Skin of body (tissue), 2 donors: Measurements from ENCODE around the gene BHLHA15. TPM values are rescaled to one million over a fixed set of nuclear protein-coding genes. Genes with fewer than 3 reads are reported as not detected.
"Not testable (repeated sequence)": the region's sequence is repeated elsewhere in the genome, so short reads cannot be mapped to it uniquely, and the experiment has no call there.

Experiments used
- DNase-seq: peaks from one replicate; lab custom pipeline; 2025; lab: John Stamatoyannopoulos, UW
- total RNA-seq: library from RNA; depleted of rRNA; stranded (reverse); fragments of >200 nt; gene quantifications from one replicate; pipeline ENCODE4 v1.2.3, GENCODE V29; 2014

Gene BHLHA15
- total RNA-seq, 1 donor from 2014 or later = 0.49 TPM

- DNase-seq = no peak
These were observed 1.9 kb upstream of the BHLHA15 start for GRCh38 chr7:98209166-98209920.

DNA sequence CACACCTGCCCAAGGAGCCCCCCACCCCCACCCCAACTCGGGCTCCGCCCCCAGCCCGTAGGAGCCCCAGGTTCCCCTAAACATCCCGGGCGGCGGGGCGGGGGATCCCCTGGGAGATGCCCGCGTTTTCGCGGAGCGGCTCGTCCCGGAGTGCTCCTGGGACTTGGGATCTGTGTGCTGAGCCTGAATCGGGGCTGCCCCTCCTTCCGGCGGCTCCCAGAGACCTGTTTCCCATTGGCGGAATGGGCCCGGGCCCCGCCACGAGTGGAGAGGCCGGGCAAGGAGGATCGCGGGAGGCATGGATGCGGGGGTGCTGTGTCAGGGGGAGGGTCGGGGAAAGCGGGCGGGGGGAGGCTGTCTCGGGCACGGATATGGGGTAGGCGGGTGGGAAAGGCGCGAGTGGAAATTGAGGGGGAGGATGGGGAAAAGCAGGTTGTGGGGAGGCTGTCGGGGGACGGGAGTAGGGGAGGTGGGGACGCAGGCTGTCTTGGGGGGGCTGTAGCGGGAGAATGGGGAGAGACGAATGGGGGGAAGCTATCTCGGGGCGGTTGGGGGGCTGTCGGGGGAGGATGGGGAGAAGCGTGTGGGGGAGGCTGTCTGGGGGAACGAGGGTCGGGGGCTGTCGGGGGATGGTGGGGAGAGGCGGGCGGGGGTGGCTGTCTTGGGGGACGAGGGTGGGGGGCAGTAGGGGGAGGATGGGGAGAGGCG, 572 bp upstream of the BHLHA15 start:
- DNase-seq = no peak

- no peak for DNase-seq
These were observed 665 bp downstream of the BHLHA15 start for GRCh38 chr7:98211676-98212531.

GRCh38 chr7:98212532-98213041, 1.3 kb downstream of the BHLHA15 start:
- no peak for DNase-seq

DNA sequence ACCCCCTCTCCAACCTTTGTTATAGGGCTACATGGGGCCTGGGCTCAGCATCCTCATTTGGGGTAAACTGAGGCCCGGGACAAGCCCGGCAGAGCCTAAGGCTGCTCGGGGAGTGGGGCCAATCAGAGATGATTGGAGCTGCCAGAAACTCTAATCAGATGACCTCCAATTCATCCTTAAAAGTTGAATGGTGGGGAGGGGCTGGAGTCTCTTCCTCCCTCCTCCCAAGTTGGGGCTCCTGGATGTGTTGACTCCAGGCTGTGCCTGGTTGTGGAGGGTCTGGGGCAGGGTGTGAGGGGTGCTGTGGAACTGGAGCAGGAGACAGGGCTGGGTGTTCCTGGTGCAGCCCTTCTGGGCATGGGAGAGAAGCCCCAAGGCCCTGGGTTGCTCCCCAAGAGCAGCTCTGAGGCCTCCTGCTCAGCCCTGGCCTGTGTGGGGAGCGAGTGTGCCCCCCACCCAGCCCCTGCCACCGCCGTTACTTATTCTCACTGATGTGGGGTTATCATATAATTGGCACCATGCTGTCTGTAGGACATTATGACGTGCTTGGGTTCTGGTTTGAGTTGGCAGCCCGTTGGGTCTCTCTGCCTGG, 2.2 kb downstream of the BHLHA15 start:
- DNase-seq = no peak

- no peak for DNase-seq
These were observed 2.9 kb downstream of the BHLHA15 start for GRCh38 chr7:98213888-98214810.

GRCh38 chr7:98214811-98215321, 3.6 kb downstream of the BHLHA15 start:
- no peak for DNase-seq

DNA sequence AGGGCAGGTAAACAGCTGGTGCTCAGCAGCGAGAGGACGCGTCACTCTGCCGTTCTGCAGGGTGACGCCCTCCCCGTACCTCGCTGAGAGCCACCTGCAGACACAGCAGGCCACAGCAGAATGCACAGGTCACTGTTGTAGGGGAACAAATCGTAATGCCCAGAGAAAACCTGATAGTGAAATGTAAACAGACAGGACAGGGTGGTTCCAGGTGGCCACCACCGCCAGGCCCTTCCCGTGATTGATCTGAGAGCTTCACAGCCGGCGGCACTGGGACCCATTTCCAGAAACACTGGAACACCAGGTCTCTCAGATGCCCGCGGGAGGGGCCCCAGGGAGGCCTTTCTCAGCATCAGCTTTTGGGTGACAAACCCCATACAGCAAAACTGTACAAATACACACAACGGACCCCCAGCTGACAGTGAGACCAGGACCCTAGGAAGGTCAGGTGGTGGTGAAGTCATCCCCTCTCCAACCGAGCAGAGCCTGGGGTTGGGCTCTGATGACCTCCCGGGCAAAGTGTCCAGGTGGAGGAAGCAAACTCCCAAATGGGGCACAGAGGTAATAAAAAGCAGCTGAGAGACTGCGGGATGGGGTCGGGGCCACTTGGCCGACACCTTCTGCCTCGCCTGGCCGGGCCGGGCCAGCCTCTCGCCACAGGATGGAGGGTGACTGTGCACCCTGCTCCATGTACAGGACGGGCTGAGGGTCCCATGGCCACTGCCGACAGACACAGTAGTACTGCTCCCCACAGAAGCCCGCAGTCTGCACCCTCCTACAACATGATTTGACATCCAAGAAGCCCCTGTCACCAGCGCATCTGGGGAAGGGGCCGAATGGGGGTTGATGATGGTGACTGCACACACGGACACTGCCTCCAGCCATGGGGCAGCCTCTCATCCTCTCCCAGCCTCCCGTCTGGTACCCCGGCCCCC, 4.6 kb downstream of the BHLHA15 start:
- DNase-seq = no peak

DNA sequence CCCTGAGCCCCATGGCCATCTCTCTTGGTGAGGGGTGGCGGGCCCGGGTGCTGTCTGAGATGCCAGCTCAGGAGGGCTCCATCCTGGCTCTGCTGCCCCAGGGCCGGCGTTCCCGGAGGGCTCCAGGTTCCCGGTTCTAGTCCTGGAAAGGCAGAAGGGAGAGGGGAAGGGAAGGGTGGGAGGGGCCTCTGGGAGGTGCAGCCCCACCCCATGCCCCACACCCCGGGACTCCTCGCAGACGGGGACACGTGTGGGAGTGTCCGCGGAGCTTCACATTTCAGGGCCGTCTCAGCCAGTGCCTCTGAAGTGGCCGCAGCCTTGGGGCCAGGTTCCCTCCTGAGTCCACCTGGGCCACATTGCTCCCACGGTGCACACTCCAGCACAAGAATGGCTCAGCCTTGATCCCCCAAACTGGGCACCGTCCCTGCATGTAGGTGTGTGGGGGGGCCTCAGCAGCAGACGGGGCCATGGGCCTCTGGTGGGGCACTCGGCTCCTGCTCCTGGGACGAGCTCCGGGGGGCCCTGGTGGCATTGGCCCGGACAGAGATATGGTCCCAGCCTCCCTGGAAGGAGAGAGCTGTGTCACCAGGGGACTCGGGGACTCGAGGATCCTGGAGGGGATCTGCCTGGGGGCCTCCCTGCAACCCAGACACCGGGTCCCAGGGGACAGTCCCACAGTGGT, 5.8 kb downstream of the BHLHA15 start:
- no peak for DNase-seq

- no peak for DNase-seq
These were observed 6.7 kb downstream of the BHLHA15 start for GRCh38 chr7:98217623-98218582.

DNA sequence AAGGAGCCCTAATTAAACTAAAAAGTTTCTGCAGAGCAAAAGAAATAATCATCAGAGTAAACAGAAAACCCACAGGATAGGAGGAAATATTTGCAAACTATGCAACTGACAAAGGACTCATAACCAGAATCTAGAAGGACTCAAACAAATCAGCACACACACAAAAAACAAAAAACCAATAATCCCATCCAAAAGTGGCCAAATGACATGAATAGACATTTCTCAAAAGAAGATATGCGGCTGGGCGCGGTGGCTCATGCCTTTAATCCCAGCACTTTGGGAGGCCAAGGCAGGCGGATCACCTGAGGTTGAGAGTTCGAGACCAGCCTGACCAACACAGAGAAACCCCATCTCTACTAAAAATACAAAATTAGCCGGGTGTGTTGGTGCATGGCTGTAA, 8.1 kb downstream of the BHLHA15 start:
- not testable (repeated sequence) for DNase-seq

DNA sequence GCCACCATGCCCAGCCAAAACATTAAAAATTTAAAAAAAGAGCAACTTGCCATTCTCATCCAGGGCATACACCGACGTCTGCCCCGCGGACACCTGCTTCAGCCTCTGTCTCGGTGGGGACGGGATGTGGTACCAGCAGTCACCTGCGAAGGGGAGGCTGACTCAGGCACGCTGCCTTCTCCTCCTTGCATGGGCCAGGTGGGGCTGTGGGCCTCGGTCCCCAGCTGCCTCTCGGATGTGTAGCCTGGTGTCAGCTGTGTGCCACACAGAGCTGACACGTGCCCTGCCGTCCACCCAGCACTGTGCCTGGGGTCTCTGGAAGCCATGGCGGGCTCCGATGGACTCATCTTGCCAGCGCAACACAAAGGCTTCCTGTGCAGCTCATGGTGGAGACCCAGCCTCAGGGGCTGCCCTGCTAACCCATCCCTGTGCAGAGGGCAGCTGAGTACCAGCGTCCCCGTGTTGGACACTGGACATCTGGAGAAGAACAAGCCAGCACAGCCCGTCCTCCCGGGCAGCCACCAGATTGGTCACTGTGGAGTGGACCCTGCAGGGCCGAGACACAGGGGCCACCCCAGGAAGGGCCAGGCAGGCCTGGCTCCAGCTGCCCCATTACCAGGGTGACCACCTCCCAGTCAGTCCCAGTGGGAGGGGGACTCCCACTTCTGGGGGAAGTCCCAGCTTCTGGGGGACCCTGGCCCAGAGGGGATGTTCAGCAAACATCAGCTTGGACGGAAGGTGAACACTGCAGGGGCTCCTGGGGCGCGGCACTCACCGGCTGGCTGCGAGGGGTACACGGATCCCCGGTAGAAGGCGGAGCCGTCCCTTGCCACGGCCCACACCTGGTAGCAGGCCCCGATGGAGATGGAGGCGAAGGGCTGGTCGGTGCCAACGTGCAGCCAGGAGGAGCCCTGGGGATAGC, 10.6 kb downstream of the BHLHA15 start:
- no peak for DNase-seq

DNA sequence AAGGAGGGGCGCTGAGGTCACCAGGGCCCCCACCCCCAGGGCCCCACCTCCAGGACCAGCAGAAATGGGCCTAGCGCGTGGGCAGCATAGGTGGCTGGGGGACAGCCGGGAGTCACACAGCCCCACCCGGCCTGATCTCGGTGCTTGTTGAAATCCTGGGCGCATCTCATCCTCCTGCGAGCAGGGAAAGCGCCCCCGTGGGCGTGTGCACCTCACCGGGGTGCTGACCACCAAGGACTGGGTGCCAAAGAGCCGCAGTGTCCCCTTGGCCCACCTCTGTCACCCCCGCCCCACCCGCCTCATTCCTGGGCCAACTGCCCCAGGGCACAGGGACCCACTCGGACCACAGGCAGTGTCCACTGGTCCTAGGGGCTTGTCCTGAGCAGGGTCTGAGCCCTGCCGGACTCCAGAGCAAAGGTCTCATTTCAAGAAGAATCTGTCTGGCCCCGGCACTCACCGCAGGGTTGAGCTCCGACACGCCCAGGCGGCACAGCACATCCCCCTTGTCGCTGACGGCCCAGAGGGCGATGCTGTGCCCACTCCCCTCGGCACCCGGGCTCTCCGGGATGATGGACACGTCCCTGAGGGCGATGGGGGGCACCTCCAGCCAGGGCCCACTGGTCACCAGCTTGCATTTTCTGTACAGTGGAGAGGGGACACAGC, 11.4 kb downstream of the BHLHA15 start:
- no peak for DNase-seq

DNA sequence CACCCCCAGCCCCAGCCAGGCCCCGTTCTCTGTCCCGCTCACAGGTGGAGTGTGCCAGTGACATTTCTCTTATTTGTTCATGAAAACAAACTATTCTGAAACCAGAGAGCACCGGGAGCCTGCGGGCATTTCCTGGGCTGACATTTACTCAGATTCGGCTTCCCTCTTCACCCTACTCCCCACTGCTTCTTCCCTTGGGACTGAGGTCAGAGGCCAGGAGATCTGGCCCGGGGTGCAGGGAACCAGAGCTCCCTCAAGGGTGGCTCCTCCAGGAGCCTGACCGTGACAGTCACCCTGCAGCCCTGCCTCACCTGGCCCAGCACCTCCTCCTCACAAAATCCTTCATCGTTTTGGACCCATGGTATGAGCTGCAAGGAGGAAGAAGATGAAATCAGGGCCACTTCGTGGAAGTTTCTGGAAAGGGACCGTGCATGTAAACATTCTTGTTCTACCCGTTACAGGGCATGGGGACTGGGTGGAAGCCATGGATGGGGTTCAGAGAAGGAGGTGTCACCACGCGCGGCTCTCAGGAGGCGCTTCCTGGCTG, 12.2 kb downstream of the BHLHA15 start:
- DNase-seq = no peak
